Fibroblast of peridontal ligament (primary cell): ENCODE measurements around the gene BCL2.
"Not testable (repeated sequence)": the region's sequence is repeated elsewhere in the genome, so short reads cannot be mapped to it uniquely, and the experiment has no call there.

Experiments
- DNase-seq: peaks from one replicate; pipeline ENCODE4 v3.0.0-alpha.2; 2010; ENCODE audit errors: extremely low read depth

Gene BCL2

GRCh38 chr18:63319383-63320122 lies at the start of gene BCL2:
Gene BCL2, minus strand, starts transcription at chr18:63319769.
- peak; percentile 40 for DNase-seq

DNA sequence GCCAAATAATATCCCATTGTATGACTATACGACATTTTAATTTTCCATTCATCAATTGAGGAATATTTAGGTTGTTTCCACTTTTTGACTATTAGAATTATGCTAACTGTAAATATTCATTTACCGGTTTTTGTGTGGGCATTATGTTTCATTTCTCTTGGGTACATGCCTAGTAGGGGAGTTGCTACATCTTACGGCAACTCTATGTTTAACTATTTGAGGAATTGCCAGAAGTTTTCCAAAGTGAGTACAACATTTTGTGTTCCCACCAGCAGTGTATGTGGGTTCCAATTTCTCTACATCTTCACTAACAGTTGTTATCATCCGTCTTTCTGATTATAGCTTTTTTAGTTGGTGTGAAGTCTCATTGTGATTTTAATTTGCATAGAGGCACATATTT lies 49.0 kb upstream of the BCL2 start:
- peak; percentile 71 for DNase-seq

DNA sequence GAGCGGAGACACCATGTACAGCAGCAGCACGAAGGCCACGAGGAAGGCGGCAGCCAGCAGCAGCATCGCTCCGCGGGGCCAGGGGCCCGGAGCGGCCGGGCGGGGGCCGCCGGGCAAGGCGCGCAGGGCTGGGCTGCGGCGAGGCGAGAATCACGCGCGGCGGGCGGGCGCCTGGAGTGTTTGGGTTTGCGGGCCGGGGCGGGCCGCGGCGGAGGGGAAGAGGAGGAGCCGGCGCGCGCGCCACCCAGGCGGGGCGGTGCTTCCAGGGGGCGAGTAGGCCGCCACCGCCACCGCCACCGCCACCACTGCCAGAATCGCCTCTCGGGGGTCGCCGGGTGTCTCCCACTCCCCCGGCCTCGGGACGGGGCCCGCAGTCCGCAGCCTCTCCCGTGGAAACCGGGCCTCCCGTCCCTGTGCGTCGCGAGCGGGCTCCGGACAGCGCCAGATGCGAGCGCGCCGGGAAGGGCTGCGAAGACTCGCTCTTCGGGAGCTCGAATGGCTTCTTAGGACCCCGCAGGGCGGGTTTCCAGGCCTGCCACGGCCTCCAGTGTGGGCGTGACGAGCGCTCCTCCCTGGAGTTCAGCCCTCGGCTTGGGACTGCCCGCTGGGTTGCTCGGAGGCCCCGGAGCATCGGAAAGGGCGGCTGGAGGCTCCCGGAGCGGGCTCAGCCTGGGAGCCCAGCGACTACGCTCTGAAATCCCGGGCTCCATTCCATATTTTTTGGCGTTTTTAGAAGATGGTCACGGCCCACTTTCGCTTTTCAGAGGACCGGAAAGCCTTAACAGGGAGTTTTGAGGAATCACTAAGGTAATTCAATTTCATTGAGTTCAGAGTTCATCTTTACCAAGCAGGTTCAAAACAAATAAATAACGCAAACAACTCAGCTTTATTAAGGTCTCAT lies 47.7 kb upstream of the BCL2 start, which contains the start of gene KDSR:
Gene KDSR (minus strand): TSS at position 154 of the 901 bp plus-strand sequence. CDS start 88 bp downstream, at position 66.
- DNase-seq, result peak; percentile 99

DNA sequence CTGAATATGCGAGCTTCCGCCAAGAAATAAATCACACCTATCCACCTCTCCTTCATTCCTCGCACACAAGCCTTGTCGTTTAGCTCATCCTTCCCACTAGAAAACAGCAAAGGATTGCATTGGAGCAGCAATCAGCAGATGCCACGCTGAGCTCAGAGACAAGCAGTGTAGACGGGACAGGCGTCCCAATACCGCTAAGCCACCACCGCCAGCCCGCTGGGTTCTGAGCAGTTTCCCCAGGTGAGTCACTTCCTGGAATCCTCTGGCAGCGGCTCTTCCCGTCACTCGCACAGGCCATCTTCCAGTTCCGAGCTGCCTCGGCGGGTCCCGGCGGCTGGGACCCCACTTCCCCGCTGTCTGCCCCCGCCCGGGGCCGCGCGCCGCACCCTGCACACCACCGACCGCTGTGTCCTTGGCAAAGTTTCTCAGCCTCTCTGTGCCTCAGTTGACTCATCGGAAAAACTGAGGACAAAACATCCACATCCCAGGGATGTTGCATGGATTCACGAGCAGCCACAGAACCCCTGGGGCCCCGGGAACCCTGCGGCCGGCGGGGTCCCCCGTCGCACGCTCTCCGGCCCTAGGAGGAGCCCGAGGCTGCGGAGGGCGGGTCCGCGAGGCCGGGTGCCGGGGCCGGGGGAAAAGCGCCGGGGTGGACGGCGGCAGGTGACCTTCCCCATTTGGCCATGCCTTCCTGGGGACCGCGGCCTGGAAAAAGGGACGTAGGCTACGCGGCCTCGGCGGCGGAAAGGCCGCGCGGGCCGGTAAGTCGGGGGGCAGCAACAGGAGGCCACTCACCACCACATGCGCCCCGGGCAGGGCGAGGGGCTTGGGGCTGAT lies 46.9 kb upstream of the BCL2 start:
- peak; percentile 17 for DNase-seq

- peak; percentile 18 for DNase-seq
Measured at GRCh38 chr18:63365876-63366212, 46.3 kb upstream of the BCL2 start.

DNA sequence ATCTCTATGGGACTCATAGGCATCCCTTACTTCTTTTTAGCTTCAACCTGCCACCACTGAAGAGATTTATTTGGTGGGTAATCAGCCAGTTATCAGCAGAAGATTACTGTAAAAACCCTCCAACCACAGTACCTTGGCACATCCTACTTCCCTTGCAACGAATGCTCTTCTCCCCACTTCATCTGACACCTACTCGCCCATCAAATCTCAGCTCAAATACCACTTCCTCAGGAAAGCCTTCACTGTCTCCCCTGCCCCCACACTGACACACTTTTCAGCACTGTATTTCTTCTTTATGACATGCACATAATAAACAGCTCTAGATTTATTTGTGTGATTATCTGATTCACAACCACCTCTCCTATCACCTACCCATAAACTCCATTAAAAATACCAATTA lies 44.4 kb upstream of the BCL2 start:
- DNase-seq, result no peak

DNA sequence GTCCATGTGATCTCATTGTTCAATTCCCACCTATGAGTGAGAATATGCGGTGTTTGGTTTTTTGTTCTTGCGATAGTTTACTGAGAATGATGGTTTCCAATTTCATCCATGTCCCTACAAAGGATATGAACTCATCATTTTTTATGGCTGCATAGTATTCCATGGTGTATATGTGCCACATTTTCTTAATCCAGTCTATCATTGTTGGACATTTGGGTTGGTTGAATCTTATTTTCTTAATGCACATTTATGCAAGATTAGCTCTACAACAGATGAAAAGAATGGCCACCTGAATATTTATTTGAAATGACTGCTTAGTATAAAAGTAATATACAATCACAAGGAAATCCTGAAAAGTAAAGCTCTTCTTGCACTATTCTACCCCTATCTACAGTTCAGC lies 43.9 kb upstream of the BCL2 start:
- not testable (repeated sequence) for DNase-seq

DNA sequence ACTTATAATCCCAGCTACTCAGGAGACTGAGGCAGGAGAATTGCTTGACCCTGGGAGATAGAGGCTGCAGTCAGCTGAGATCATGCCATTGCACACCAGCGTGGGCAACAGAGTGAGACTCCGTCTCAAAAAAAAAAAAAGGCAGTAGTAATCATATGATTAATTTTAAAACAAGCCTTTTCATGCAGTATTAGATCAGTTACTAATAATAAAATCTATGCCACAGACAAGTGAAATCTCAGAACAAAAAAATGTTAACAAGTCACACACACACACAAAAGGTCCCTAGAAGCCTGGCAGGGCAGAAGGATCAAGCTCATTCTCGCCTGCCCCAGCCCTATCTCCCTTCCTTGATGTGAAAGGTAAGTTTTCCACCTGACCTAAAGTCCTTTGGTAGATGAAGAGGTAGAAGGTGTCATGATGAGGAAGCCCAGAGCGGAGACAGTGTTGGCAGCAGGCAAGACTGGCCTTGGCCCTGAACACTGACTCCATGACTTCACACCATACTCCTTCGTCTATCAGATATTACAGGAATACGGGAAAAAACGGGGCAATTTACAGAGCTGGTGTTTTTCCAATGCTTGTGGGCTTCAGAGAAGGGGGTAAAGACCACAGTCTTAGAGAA lies 36.8 kb upstream of the BCL2 start:
- DNase-seq, result no peak

DNA sequence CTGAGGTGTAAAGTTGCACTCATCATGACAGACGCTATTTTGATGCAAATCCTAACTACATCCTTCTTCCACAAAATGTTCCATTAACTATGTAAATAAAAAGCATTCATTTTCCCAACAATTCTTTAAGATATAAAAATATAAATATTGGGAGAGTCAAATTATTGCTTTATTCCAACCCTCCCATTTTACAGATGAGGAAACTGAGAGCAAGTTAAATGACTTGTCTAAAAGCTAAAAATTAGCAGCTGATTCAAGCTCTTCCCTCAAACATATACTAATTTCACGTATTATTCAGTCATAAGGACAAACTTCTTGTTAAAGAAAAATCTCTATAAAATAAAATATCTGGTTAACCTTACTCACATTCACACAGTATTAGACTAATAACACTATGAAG lies 30.7 kb upstream of the BCL2 start:
- no peak for DNase-seq

DNA sequence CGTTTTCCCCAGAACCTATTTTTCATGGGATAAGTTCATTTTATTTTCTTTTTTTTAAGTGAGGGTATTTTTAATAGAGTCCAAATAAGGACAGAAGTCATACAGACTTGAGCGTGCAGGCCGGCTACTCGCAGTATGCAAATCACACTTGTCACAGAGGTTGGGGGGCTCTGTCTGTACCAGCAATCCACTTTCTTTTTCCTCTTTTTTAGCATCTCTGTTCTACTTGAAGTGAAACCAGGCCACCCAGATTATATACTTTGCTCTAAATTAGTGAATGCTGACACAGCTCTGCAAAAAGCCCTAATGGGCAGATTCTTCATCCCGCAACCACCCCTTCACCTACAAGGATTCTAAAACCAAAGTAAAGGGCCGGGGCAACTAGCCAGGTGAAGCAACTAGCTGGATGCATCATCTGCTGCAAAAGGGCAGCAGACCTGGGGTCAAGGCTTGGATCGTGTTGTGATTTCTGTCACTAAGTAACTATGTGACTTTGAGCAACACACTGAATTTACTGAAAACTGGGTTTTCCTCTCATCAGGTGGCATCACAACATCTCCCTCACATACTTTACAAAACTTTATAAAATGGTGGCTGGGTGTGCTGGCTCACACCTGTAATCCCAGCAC lies 29.1 kb upstream of the BCL2 start:
- DNase-seq, result no peak

GRCh38 chr18:63346480-63347183 lies 27.1 kb upstream of the BCL2 start:
- no peak for DNase-seq

GRCh38 chr18:63346031-63346430 lies 26.5 kb upstream of the BCL2 start:
- no peak for DNase-seq

GRCh38 chr18:63344918-63345317 lies 25.3 kb upstream of the BCL2 start:
- DNase-seq, result no peak

DNA sequence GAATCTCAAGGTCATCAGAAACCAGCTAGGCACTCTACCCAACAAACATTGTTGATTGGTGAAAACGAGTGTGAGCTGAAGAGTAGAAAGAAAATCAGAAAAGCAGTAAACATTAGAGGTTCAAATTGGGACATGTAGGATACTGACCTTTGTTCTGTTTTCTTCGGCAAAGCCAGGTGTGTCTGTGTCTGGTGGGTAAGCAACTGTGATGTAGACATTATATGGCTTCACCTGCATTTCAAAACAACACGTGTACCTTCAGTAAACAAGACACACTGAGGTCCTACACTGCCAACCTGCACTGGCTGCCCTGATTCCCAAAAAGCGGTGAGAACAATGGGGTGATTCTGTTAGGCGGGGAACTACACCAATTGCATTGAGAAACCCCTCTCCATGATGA lies 24.7 kb upstream of the BCL2 start:
- DNase-seq, result no peak

GRCh38 chr18:63342206-63342605 lies 22.6 kb upstream of the BCL2 start:
- no peak for DNase-seq

DNA sequence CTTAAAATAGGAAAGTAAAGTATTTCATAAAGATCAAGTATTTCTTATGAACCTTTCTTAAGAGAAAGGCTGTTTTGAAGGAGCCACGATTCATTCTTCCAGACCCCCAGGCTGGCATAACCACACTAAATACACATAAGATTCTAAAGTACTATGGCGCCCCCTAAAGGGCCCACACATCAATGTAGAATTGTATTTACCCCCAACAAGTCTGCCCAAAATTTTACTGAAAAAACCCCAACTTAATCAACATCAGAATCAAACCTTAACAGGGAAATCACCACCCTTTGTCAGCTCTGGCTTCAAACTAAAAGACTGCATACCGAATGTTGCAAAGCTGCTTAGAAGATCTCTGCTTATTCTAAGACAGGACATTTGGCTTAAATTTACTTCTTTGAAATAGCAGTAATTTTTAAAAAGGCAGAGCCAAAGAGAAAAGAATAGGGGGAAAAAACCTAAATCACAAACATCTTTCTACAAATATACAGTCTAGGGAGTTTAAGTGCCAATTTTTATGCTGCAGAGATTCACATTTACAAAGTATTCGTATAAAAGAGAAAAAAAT lies 20.4 kb upstream of the BCL2 start:
- DNase-seq, result peak; percentile 74

- DNase-seq, result peak; percentile 99
Measured at GRCh38 chr18:63336366-63337099, 17.0 kb upstream of the BCL2 start.

GRCh38 chr18:63331105-63331504 lies 11.5 kb upstream of the BCL2 start:
- DNase-seq, result no peak

DNA sequence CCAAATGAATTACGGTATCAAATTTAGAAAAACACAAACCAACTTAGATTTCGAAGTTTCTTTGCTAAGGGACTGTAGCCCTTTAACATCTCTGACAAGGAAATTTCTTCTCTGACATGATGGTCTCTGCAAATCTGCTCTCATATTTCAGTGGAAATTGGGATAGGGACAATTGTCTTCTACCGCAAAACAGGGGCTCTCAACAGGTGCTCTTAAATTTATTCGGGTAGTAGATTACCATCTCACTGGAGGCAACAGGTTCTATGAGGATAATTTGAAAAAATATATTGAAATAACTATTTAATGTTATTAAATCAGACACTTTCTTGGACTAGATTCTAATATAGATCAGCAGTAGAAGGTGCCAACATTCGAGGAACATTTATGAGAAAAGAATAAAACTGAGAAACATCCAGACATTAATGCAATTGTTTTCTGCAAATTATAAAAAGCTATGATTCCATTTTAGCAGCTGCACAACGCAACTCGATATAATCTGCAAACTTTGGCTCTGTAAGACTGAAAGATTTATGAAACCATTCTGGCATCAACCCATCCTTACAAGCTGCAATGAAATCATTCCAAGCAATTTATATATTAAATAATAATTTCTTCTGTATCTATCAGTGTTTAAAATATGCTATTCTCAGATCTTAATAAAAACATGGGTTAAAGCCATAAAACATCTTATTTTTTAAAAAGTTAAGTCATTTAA lies 10.0 kb upstream of the BCL2 start:
- DNase-seq, result no peak
